ENCODE results near the gene SH2D4B.

- no peak for TF ChIP-seq EP300 (IDR thresholded peaks at IDR 0.05)
- TF ChIP-seq, protein P1, sequence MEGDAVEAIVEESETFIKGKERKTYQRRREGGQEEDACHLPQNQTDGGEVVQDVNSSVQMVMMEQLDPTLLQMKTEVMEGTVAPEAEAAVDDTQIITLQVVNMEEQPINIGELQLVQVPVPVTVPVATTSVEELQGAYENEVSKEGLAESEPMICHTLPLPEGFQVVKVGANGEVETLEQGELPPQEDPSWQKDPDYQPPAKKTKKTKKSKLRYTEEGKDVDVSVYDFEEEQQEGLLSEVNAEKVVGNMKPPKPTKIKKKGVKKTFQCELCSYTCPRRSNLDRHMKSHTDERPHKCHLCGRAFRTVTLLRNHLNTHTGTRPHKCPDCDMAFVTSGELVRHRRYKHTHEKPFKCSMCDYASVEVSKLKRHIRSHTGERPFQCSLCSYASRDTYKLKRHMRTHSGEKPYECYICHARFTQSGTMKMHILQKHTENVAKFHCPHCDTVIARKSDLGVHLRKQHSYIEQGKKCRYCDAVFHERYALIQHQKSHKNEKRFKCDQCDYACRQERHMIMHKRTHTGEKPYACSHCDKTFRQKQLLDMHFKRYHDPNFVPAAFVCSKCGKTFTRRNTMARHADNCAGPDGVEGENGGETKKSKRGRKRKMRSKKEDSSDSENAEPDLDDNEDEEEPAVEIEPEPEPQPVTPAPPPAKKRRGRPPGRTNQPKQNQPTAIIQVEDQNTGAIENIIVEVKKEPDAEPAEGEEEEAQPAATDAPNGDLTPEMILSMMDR (IDR thresholded peaks at IDR 0.05), result no peak
These were observed 2.4 kb downstream of the SH2D4B start for GRCh38 chr10:80540136-80540535.

All from tibial nerve (tissue), 4 donors.